Ishikawa (cell line): ENCODE results near the gene MOXD1.
A peak's percentile ranks its signal among the peaks of the same experiment; 100 is the strongest.

ENCODE experiments used
- CEBPB ChIP-seq: IDR thresholded peaks from 2 replicates; pipeline ENCODE4 v1.6.1; 2012
- CREB1 ChIP-seq: IDR thresholded peaks from 2 replicates; pipeline ENCODE4 v1.6.1; 2012; ENCODE audit warnings: low read depth
- EGR1 ChIP-seq: IDR thresholded peaks from 2 replicates; pipeline ENCODE4 v1.6.1; 2012
- EP300 ChIP-seq: IDR thresholded peaks from 2 replicates; pipeline ENCODE4 v1.6.1; 2012; ENCODE audit warnings: borderline replicate concordance
- FOXM1 ChIP-seq: IDR thresholded peaks from 2 replicates; pipeline ENCODE4 v1.6.1; 2012; ENCODE audit warnings: low read depth, borderline replicate concordance
- NFIC ChIP-seq: IDR thresholded peaks from 2 replicates; pipeline ENCODE4 v1.6.1; 2012
- RAD21 ChIP-seq: IDR thresholded peaks from 2 replicates; pipeline ENCODE4 v1.6.1; 2012; ENCODE audit warnings: low read depth
- TAF1 ChIP-seq: IDR thresholded peaks from 2 replicates; pipeline ENCODE4 v1.6.1; 2012; ENCODE audit warnings: low read depth, mild to moderate bottlenecking
- TCF12 ChIP-seq: IDR thresholded peaks from 2 replicates; pipeline ENCODE4 v1.6.1; 2012; ENCODE audit warnings: low read depth
- TEAD4 ChIP-seq: IDR thresholded peaks from 2 replicates; pipeline ENCODE4 v1.6.1; 2012
- YY1 ChIP-seq: IDR thresholded peaks from 2 replicates; pipeline ENCODE4 v1.6.1; 2012; ENCODE audit warnings: low read depth
- ZBTB7A ChIP-seq: IDR thresholded peaks from 2 replicates; pipeline ENCODE4 v1.6.1; 2012; ENCODE audit warnings: low read depth
- TF ChIP-seq, protein P1 (sequence below): IDR thresholded peaks from 2 replicates; pipeline ENCODE4 v1.6.1; 2012; ENCODE audit warnings: low read depth, mild to moderate bottlenecking
- TF ChIP-seq, protein P2 (sequence below): IDR thresholded peaks from 2 replicates; pipeline ENCODE4 v1.6.1; 2012
- TF ChIP-seq, protein P3 (sequence below): IDR thresholded peaks from 2 replicates; pipeline ENCODE4 v1.6.1; 2012

The MOXD1 gene

DNA sequence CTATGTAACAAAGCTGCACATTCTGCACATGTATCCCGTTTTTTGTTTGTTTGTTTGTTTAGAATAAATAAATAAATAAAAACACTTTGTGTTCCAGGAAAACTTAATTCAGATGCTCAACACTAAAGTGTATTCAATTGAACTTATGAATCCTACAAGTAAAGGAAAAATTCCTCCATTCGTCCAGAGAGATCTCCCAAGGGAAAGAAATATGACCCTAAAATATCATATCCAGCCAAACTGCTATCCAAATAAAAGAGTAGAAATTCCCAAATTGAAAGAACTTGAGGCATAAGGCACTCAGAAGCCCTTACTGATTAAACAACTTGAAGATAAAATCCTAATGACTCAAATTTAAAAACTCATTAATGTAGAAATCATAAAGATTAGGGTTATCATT is 90.4 kb downstream of the MOXD1 start:
- TF ChIP-seq, protein P1, sequence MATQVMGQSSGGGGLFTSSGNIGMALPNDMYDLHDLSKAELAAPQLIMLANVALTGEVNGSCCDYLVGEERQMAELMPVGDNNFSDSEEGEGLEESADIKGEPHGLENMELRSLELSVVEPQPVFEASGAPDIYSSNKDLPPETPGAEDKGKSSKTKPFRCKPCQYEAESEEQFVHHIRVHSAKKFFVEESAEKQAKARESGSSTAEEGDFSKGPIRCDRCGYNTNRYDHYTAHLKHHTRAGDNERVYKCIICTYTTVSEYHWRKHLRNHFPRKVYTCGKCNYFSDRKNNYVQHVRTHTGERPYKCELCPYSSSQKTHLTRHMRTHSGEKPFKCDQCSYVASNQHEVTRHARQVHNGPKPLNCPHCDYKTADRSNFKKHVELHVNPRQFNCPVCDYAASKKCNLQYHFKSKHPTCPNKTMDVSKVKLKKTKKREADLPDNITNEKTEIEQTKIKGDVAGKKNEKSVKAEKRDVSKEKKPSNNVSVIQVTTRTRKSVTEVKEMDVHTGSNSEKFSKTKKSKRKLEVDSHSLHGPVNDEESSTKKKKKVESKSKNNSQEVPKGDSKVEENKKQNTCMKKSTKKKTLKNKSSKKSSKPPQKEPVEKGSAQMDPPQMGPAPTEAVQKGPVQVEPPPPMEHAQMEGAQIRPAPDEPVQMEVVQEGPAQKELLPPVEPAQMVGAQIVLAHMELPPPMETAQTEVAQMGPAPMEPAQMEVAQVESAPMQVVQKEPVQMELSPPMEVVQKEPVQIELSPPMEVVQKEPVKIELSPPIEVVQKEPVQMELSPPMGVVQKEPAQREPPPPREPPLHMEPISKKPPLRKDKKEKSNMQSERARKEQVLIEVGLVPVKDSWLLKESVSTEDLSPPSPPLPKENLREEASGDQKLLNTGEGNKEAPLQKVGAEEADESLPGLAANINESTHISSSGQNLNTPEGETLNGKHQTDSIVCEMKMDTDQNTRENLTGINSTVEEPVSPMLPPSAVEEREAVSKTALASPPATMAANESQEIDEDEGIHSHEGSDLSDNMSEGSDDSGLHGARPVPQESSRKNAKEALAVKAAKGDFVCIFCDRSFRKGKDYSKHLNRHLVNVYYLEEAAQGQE, result no peak
- TF ChIP-seq EGR1 (no peak), CREB1 (no peak), NFIC (no peak), FOXM1 (no peak), EP300 (no peak), TAF1 (no peak), YY1 (no peak), TEAD4 (no peak), TCF12 (no peak), RAD21 (no peak), ZBTB7A (no peak), CEBPB (no peak)
- TF ChIP-seq, protein P2, sequence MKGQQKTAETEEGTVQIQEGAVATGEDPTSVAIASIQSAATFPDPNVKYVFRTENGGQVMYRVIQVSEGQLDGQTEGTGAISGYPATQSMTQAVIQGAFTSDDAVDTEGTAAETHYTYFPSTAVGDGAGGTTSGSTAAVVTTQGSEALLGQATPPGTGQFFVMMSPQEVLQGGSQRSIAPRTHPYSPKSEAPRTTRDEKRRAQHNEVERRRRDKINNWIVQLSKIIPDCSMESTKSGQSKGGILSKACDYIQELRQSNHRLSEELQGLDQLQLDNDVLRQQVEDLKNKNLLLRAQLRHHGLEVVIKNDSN, result no peak
- TF ChIP-seq, protein P3, sequence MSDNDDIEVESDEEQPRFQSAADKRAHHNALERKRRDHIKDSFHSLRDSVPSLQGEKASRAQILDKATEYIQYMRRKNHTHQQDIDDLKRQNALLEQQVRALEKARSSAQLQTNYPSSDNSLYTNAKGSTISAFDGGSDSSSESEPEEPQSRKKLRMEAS, result no peak

DNA sequence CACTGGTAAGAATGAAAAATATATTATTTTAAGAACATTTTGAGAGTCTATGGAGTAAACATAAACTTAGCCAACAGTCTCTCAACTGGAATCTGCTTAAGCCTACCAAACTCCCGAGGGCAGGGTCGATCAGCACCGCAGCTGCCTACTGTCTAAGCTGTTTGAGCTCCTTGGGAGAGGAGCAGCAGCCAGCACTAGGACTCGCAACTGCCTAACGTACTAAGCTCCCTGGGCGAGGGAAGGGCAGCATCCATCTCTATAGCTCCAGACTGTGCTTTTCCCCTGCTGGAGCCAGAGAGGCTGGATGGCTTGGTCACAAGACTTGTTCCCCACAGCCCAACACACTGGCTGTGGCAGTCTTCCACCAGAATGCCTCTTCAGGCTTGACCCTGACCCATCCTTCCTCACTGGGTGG is 96.4 kb downstream of the MOXD1 start:
- TF ChIP-seq CEBPB (no peak), TEAD4 (no peak), ZBTB7A (no peak), NFIC (no peak), FOXM1 (no peak), EGR1 (no peak), CREB1 (no peak)
- TF ChIP-seq, protein P1, result no peak
- TF ChIP-seq, protein P3, result no peak

DNA sequence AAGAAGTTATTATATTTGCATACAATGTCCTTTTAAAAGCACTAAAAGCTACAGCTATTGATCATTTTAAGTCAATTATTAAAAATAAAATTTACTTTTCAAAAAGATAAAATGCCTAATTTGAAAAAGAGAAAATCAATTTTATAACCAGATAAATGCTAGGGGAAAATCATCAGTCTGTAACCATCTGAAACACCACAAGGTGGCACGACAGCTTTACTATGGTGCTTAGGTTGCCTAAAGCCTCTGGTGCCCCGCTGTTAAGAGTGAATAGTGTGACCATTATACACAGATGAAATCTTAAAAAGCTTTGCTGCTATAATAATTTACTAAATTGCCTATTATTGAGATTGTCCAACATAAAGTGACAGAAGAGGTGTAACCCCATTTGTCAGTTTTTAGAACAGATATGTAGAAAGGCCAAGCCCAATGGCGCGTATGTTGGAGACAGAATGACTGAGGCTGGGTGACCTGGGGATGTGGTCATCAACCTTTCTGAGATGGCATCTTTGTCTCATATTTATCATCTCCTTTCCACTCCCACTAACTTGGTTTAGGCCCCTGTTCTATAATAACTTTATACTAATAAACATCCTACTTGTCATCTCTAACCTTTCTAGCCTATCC is 100.8 kb downstream of the MOXD1 start:
- TF ChIP-seq RAD21 (peak; percentile 58; the same call in 1 of the 2 replicates), EP300 (no peak)

DNA sequence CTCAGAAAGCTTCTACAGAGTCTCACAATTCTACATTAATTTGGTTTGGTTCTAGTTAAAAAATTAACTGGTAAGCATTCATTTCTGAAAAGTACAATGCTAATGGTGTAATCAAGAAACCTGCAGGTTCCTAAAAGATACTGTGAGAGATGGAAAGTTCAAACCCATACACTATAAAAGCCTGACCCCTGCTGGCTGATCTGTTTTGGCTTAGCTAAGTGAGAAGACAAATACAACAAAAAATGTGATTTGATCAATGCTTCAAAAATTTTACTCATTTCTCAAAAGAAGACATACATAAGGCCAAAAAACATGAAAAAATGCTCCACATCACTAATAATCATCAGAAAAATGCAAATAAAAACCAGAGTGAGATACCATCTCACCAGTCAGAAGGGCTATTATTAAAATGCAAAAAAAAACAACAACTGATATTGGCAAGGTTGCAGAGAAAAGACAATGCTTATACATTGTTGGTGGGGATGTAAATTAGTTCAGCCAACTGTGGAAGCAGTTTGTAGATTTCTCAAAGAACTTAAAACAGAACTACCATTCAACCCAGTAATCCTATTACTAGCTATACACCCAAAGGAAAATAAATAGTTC is 102.8 kb downstream of the MOXD1 start:
- TF ChIP-seq NFIC, result no peak
- TF ChIP-seq, protein P3, result no peak
- TF ChIP-seq, protein P1, result no peak
- TF ChIP-seq RAD21, result peak; percentile 54

DNA sequence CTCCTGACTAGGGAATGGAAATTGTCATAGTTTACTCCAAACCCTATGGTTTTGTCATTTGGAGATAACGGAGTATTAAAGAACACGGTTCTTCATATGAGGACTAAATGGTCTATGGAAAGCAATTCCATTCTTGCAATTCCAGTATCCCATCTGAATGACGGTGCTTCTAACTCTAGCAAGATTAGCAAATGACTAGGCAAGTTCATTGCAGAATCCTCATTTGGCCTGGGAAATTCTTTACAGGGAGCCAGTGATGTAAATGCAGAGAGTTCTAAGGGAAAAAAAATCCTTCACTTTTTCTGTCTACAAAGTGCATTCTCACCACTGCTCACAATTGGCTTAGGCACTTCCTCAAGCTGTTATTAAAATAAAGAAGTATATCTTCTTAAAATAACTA is 111.5 kb downstream of the MOXD1 start:
- TF ChIP-seq ZBTB7A (no peak), EP300 (no peak), RAD21 (no peak), TCF12 (no peak)
- TF ChIP-seq, protein P1, result no peak
